Hepatocyte (in vitro differentiated cells): ENCODE measurements around the gene HTR4.

Experiments used
- CTCF ChIP-seq: fragments of 200-600 bp; sonication (generic); IDR thresholded peaks from 2 replicates; pipeline ENCODE4 v1.5.1; 2016; ENCODE audit warnings: antibody characterized with exemption, mild to moderate bottlenecking; ENCODE audit not compliant: poor library complexity
- EZH2 ChIP-seq: fragments of 200-600 bp; sonication (generic); IDR thresholded peaks from 2 replicates; pipeline ENCODE4 v1.6.1; 2016; ENCODE audit warnings: antibody characterized with exemption, mild to moderate bottlenecking, borderline replicate concordance
- EZH2phosphoT487 ChIP-seq: fragments of 200-600 bp; sonication (generic); IDR thresholded peaks from one replicate; pipeline ENCODE4 v1.6.1; 2018; ENCODE audit warnings: antibody characterized with exemption, mild to moderate bottlenecking, low read depth, moderate library complexity; ENCODE audit not compliant: unreplicated experiment, severe bottlenecking

GRCh38 chr5:148524721-148525120, 129.6 kb downstream of the HTR4 start:
- no peak for TF ChIP-seq CTCF
- TF ChIP-seq EZH2: no peak
- TF ChIP-seq EZH2phosphoT487: no peak
